HUDEP-2 (cell line): ENCODE data around the gene ARFRP1.

Experiments used
- DNase-seq, 76 experiments: peaks; one replicate each; lab custom pipeline; 2025; ENCODE audit not compliant: unreplicated experiment in 76 of 76; lab: John Stamatoyannopoulos, UW

ARFRP1 gene

GRCh38 chr20:63702751-63703470 lies 4.9 kb downstream of the ARFRP1 start:
- no peak for DNase-seq

DNA sequence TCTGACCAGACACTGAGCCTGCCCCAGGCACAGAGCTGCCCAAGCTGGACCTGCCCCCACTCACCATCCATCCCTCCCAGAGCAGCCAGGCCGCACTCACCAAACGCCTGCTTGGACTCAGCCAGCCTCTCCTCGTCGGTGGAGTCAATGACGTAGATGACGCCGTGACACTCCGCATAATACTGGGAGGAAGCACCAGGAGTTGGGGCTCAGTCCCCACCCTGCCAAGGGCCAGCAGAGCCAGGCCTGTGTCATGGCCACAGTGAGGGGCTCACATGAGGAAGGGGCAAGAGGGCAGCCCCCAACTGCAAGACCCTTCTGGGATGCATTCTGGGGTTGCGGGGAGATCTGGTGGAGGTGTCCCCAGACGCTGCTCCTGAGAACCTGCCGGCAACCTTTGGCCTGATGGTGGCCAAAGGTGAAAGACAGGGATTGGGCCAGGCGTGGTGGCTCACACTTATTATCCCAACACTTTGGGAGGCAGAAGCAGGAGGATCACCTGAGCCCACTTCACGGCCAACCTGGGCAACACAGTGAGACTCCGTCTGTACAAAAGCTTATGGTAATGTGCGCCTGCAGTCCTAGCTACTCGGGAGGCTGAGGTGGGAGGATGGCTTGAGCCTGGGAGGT lies 5.6 kb downstream of the ARFRP1 start:
- no peak for DNase-seq

GRCh38 chr20:63701329-63702035 lies 6.3 kb downstream of the ARFRP1 start:
- no peak for DNase-seq

- no peak for DNase-seq
Observed at GRCh38 chr20:63701051-63701328, 6.8 kb downstream of the ARFRP1 start.

DNA sequence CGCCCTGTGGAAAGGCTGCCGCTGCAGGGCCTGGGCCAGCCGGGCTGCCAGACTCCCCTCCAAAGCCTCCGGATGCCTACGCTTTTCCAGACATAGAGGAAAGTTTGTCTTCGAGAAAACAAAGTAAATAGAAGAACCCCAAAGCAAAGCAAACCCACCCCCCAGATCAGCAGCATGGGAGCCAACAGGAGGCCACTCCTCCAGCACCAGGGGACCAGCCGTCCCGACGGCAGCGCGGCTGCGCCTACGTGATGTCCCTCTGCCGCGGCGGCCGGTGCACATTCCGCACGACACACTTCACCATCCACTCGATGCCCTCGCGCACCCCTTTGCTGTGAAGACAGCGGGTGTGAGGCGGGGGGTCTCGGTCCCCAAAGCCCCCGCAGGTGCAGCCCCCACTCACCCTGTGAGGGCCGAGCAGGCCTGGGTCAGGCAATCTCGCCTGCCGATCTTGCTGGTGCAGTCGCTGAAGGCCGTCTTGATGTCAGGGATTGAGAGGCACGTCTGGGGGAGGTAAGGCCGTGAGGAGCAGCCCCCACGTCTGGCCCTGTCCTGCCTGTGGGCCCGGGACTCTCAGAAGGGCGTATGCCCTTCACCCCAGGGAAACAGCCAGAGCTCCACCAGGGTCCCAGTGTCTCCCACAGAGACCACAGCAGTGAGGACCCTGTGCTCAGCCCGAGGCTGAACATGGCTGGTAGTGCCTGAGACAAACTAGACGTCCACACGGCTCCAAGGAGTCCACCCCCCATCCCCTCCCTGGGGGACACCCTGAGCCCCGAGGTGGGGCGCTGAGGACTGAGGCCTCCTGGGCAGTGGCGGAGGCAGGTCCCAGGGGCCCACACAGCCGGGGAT lies 7.4 kb downstream of the ARFRP1 start:
- DNase-seq, result no peak

DNA sequence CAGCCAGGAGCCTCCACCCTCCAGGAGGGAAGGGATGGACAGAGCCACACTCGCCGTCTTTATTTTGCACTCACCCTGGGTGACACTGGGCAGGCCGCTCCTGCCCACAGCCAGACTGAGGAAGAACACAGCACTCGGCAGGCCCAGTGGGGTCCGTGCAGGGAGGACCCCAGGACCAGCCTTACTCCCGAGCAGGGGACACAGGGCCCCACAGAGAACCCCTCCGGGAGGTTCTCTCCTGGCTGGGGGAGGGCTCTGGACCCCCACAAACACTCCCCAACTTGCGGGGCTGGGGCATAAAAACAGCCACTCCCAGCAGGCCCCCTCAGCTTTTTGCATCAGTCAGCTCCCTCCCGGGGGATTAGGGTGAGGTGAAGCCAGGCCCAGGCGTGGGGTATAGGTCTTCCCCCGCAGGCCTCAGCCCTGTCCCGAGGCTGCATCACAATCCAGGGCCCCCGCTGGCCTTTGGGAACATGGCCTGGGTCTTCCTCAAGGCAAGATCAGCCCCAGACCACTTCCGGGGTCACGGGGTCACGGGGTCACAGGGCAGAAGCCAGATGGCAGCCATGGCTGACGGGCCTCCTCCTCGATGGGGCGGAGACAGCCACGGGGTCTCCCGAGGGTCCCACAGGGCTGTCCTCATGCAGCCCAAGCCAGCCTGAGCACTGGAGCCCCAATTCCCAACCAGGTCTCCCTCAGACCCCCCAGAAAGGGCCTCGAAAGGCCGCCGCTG lies 8.1 kb downstream of the ARFRP1 start:
- no peak for DNase-seq

DNA sequence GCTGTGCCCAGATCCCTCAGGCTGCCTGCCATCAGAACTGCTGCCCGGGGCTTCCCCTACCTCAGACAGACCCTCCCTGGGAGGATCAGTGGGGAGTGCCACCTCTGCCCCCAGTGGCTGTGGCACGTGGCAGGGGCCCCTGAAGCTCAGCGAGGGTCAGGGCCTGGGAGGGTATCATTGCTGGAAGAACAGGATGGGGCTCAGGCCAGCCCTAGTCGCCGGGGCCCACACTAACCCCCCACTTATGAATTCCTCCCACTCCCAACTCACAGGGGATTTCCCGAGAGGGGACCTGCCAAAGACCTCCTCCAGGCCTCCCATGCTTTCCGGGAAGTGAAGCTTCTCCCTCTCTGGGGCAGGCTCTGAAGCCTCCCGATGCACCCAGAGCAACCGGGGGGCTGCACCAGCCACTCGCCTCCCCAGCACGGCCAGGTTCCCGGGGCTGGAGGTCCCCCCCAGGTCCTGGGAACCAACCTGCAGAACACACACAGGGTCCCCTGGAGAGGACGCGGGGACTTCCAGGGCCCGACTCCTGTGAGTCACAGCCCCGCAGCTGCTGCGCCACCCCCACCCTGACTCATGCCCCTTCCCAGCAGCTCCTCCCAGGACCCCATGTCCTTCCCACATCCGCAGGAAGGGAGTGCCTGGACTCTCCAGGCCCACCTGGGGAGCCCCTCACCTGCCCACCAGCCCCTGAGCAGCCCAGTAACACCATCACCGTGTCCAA lies 8.9 kb downstream of the ARFRP1 start:
- DNase-seq, result no peak

GRCh38 chr20:63697868-63698545 lies 9.8 kb downstream of the ARFRP1 start:
- no peak for DNase-seq

DNA sequence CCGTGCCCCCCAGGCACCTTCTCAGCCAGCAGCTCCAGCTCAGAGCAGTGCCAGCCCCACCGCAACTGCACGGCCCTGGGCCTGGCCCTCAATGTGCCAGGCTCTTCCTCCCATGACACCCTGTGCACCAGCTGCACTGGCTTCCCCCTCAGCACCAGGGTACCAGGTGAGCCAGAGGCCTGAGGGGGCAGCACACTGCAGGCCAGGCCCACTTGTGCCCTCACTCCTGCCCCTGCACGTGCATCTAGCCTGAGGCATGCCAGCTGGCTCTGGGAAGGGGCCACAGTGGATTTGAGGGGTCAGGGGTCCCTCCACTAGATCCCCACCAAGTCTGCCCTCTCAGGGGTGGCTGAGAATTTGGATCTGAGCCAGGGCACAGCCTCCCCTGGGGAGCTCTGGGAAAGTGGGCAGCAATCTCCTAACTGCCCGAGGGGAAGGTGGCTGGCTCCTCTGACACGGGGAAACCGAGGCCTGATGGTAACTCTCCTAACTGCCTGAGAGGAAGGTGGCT lies 10.4 kb downstream of the ARFRP1 start:
- no peak for DNase-seq

GRCh38 chr20:63696628-63697356 lies 11.0 kb downstream of the ARFRP1 start, which contains the start of gene TNFRSF6B:
Gene TNFRSF6B (plus strand): TSS chr20:63696652. CDS start chr20:63696768, 116 bp downstream.
- no peak for DNase-seq

DNA sequence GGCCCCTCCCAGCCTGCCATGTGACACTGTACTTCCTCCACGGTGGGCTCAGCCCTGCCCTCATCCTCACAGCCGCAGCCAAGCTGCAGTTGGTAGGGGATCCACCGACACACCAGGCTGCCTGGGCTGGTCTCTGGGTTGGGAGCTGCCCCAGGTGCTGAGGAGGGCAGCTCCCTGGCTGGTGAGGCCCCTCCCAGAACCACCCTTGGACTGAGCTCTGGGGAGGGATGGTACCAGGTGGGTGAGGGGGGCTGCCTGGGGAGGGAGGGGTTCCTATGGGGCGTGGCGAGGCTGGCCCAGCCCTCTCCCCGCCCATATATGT lies 11.5 kb downstream of the ARFRP1 start:
- no peak for DNase-seq

DNA sequence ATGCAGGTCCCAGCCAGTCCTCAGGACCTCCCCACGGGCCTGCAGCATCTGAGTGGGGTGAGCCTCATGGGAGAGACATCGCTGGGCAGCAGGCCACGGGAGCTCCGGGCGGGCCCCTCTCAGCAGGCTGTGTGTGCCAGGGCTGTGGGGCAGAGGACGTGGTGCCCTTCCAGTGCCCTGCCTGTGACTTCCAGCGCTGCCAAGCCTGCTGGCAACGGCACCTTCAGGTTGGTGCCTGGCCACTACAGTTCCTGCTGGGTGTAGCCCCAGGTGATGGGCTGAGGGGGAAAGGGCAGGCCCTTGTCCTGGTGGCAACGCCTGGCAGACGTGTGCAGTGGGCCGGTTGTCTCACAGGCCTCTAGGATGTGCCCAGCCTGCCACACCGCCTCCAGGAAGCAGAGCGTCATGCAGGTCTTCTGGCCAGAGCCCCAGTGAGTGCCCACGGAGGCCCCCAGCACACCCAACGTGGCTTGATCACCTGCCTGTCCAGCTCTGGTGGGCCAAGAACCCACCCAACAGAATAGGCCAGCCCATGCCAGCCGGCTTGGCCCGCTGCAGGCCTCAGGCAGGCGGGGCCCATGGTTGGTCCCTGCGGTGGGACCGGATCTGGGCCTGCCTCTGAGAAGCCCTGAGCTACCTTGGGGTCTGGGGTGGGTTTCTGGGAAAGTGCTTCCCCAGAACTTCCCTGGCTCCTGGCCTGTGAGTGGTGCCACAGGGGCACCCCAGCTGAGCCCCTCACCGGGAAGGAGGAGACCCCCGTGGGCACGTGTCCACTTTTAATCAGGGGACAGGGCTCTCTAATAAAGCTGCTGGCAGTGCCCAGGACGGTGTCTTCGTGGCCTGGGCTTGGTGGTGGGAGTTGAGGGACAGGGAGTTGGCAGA lies 12.1 kb downstream of the ARFRP1 start:
- DNase-seq, result no peak

- DNase-seq, result no peak
Observed at GRCh38 chr20:63694584-63695423, 13.0 kb downstream of the ARFRP1 start.

DNA sequence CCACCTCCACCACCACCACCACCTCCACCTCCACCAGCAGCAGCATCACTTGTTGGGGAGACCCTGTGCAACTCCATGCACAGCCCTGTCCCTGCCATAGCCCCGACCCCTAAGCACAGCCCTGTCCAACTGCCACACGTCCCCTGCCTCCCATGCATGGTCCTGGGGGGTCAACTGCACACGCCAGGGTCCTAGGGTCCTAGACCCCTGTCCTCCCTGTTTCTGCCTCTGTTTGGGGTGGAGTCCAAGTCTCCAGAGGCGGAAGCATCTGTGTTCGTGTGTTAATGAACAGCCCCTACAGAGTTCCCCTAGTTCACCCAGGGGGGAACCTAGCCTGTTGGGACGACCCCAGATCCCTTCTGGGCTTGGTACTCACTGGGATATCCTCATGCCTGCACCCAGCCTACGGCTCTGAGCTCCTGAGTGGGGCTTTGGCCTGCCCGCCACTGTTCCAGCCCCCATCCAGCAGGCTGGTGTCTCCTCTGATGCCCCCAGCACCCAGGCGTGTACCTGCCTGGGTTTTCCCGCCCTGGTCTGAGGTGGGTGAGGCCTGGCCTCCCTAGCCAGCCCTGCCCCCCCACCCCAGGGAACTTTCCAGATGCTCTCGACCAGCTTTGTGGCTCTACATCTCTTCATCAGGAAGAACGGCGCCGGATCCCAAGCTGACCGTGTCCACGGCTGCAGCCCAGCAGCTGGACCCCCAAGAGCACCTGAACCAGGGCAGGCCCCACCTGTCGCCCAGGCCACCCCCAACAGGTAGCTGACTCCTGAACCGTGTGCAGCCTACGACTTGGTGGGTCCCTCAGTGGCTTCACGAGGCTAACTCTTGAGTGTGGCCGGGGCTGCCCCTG lies 13.8 kb downstream of the ARFRP1 start:
- no peak for DNase-seq

GRCh38 chr20:63693083-63693732 lies 14.6 kb downstream of the ARFRP1 start:
- no peak for DNase-seq
